ENCODE results near the gene ARHGAP12.

ARHGAP12 gene

DNA sequence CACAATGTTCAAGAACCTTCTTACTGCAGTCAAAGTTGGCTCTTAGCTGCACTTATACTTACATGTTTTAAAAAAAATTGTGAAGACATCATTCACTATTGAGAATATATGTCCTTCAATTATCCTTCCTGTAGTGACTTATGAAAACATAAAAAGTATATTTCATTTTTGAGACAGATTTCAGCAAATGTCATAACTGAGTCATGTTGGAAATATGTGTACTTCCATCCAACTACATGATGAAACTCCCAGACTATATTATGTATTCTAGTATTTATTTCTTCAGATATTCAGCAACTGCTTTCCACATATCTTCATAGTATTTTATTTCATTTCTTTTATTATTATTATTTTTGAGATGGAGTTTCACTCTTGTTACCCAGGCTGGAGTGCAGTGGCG is 160.2 kb downstream of the ARHGAP12 start:
- Mint-ChIP-seq H3K9me3 (no peaks in the 10 kb centered on the region), H3K4me3 (no peak overlapping the region), H3K36me3 (ENCODE audit: low read depth) (no peaks in the 10 kb centered on the region), H3K27ac (no peak overlapping the region), H3K4me1 (ENCODE audit: low read depth) (no peaks in the 10 kb centered on the region), H3K27me3 (no peaks in the 10 kb centered on the region)
- intact Hi-C loops (cut with micrococcal nuclease), result loop anchor here (10.0 kb wide), 1 partner anchor 144 kb away; no protein-coding TSS in a partner anchor

DNA sequence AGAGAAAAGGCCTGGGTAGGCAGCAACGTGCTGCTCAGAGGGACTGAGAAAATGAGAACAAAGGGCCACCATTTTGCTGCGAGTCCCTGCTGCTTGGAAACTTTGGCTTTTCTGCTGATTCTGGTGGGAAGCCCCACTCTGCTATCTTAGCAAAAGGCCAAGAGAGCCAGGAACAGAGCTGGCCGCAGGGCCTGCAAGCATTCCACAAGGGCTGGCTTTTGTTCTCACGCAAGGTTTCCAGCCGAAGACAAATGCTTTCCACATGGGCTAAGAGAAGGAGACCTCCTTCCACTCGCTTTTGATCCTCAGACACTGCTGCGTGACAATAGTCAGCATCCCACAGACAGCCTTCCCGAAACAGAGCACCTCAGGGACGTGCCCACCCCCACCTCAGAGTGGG is 163.1 kb downstream of the ARHGAP12 start:
- Mint-ChIP-seq H3K4me1 (ENCODE audit: low read depth) (peaks cover 21% of the 10 kb centered on the region), H3K27me3 (no peaks in the 10 kb centered on the region), H3K4me3 (no peak overlapping the region), H3K27ac (no peak overlapping the region), H3K9me3 (no peaks in the 10 kb centered on the region), H3K36me3 (ENCODE audit: low read depth) (no peaks in the 10 kb centered on the region)
- intact Hi-C loops (cut with micrococcal nuclease), result loop anchor here (10.0 kb wide), 1 partner anchor 141 kb away; no protein-coding TSS in a partner anchor

DNA sequence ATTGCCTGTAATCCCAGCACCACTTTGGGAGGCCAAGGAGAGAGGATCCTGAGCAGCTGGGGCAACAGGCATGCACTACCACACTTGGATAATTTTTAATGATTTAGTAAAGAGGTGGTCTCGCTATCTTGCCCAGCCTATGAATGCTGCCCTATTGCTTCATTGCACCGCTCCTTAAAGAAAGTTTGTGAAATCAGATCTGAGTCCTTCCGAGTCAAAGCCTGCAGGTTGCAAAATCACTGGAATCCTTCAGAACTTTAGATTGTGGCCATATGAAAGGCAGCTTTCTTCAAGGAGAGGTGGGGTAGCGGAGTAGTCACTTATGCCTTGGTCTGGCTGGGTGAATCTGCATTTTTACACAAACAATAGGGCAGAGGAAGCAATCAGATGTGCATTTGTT is 166.3 kb downstream of the ARHGAP12 start:
- Mint-ChIP-seq H3K4me3 (no peak overlapping the region), H3K27me3 (no peaks in the 10 kb centered on the region), H3K27ac (no peak overlapping the region), H3K4me1 (ENCODE audit: low read depth) (peaks cover 32% of the 10 kb centered on the region), H3K36me3 (ENCODE audit: low read depth) (peaks cover 9% of the 10 kb centered on the region), H3K9me3 (no peaks in the 10 kb centered on the region)
- intact Hi-C loops (cut with micrococcal nuclease), result loop anchor here (10.0 kb wide), 1 partner anchor 138 kb away; no protein-coding TSS in a partner anchor

DNA sequence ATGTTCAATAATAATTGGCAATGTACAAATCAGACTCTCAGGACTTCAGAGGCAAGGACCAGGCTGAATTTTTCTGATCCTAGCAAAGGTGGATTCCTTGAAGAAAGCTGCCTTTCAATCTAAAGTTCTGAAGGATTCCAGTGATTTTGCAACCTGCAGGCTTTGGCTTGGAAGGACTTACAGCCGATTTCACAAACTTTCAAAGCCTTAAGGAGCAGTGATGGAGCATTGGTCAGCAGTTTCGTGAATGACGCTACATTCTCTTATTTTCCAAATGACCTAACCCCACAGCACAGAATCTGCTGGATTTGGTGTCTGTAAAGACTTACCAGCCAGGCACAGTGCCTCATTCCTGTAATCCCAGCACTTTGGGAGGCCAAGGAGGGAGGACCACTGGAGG is 167.5 kb downstream of the ARHGAP12 start:
- Mint-ChIP-seq H3K4me1 (ENCODE audit: low read depth) (peaks cover 32% of the 10 kb centered on the region), H3K9me3 (no peaks in the 10 kb centered on the region), H3K4me3 (no peak overlapping the region), H3K27ac (peak overlapping the region; percentile 53), H3K27me3 (no peaks in the 10 kb centered on the region), H3K36me3 (ENCODE audit: low read depth) (peaks cover 9% of the 10 kb centered on the region)
- intact Hi-C loops (cut with micrococcal nuclease), result loop anchor here (10.0 kb wide), 1 partner anchor 136 kb away; no protein-coding TSS in a partner anchor

DNA sequence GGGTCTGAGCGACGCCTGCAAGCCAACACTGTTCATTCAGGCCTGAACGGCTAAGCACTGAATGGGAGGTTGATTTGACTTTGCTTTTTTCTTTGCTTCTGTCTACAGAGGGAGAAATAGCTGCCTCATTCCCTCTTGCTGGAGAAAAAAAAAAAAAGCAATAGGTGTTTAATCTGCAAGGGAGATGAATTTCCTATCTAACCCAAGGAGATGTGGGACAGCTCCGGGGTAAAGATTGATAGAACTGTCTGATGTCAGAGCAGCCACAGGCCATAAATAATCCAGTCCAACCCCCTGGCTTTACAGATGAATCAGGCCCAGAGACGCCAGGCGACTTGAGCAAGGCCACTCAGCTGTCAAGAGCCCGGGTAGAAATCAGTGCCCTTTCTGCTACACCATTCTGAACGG is 168.0 kb downstream of the ARHGAP12 start:
- H3K4me1 Mint-ChIP-seq (ENCODE audit: low read depth), result peaks cover 32% of the 10 kb centered on the region
- H3K36me3 Mint-ChIP-seq (ENCODE audit: low read depth), result peaks cover 9% of the 10 kb centered on the region
- peak overlapping the region; percentile 93 for H3K27ac Mint-ChIP-seq
- no peaks in the 10 kb centered on the region for H3K9me3 Mint-ChIP-seq
- intact Hi-C loops (cut with micrococcal nuclease), result loop anchor here (1.0 to 10.0 kb wide), 3 partner anchors 9 to 136 kb away; no protein-coding TSS in a partner anchor
- H3K4me3 Mint-ChIP-seq, result peak overlapping the region; percentile 69
- no peaks in the 10 kb centered on the region for H3K27me3 Mint-ChIP-seq

DNA sequence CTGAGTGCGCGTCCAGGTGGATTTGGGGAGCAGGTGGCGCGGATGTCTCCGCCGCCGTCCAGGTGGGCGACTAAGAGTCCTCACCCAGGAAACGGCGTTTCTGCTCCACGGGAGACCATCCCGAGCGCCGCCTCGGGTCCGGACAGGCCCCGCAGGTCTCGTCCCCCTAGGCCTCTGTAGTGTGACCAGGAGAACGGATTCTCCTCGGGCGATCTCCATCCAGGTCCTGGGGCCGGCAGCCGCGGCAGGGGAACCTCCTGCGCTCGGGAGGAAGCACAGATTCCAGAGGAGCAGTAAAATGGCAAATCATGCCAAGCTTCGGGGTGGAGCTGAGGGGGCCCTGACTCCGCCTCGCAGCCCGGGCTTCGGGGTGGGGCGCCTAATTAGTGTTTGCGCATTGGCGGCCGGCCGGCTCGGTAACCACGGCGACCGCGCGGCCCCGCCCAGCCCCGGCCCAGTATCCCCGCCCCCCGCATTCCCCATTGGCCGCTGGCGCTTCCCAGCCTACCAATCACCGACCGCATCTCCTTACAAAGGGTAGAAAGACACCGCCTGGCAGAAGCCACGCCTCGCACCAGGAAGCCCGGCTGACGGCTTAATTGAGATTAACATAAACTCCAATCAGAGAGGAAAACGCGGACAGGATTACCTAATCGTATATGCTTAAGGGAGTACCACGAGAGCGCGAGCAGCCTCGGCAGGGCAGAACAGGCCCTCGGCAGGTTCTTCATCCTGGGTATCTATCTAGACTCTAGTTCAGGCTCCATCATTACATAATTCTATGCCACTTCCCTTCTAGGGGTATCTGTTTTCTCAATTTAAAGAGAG is 168.6 kb downstream of the ARHGAP12 start:
- peaks cover 32% of the 10 kb centered on the region for H3K4me1 Mint-ChIP-seq (ENCODE audit: low read depth)
- no peaks in the 10 kb centered on the region for H3K9me3 Mint-ChIP-seq
- intact Hi-C loops (cut with micrococcal nuclease), result loop anchor here (1.0 to 10.0 kb wide), 3 partner anchors 9 to 135 kb away; no protein-coding TSS in a partner anchor
- peak overlapping the region; percentile 93 for H3K27ac Mint-ChIP-seq
- H3K4me3 Mint-ChIP-seq, result peak overlapping the region; percentile 90
- no peaks in the 10 kb centered on the region for H3K27me3 Mint-ChIP-seq
- H3K36me3 Mint-ChIP-seq (ENCODE audit: low read depth), result peaks cover 9% of the 10 kb centered on the region

DNA sequence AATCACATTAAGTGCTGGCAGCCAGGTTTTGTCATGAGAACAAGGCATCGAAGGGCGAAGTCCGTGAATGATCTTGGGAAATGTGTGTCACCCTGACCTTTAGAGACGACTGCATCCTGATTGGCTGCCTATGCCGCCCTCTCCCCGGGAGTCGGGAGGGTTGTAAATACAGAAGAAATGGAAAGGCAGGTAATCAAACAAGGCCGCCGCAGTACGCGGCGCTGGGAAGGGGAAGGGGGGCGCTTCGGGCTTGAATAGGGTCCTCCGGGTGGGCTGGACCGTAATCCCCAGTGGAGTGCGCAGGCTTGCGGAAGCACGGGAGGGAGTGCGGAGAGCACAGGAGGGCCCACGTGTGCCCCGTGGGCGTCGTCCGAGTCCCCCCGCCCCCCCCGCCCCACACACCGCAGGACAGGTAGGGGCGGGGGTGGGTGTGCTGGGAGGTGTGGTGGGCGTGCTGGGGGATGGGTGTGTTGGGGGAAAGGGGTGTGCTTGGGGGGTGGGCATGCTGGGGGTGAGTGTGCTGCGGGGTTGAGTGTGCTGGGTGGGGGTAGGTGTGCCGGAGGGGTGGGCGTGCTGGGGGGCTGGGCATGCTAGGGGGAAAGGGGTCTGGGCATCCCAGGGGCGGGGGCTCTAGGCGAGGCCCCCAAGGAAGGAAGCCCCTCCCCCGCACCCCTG is 169.4 kb downstream of the ARHGAP12 start:
- H3K4me1 Mint-ChIP-seq (ENCODE audit: low read depth), result peaks cover 32% of the 10 kb centered on the region
- no peaks in the 10 kb centered on the region for H3K9me3 Mint-ChIP-seq
- intact Hi-C loops (cut with micrococcal nuclease), result no loop called here
- peak overlapping the region; percentile 90 for H3K4me3 Mint-ChIP-seq
- H3K27ac Mint-ChIP-seq, result peak overlapping the region; percentile 93
- peaks cover 9% of the 10 kb centered on the region for H3K36me3 Mint-ChIP-seq (ENCODE audit: low read depth)
- no peaks in the 10 kb centered on the region for H3K27me3 Mint-ChIP-seq

DNA sequence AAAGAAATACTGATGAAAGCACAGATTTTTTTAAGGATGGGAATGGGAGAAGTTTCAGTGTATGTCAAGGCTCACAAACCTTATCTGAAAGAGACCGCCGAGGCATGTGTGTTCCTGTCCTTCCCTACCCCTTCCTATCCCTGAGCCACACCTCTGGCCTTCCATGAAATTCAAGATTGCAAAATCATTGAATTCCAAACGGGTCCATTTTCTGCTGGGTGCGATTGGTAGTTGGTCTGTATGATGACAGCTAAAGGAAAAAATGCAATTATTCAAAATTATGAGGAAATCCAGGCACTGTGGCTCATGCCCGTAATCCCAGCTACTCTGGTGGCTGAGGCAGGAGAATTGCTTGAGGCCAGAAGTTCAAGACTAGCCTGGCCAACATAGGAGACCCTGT is 170.1 kb downstream of the ARHGAP12 start:
- peaks cover 40% of the 10 kb centered on the region for H3K4me1 Mint-ChIP-seq (ENCODE audit: low read depth)
- intact Hi-C loops (cut with micrococcal nuclease), result no loop called here
- H3K36me3 Mint-ChIP-seq (ENCODE audit: low read depth), result peaks cover 9% of the 10 kb centered on the region
- H3K4me3 Mint-ChIP-seq, result no peak overlapping the region
- no peak overlapping the region for H3K27ac Mint-ChIP-seq
- no peaks in the 10 kb centered on the region for H3K9me3 Mint-ChIP-seq
- no peaks in the 10 kb centered on the region for H3K27me3 Mint-ChIP-seq

DNA sequence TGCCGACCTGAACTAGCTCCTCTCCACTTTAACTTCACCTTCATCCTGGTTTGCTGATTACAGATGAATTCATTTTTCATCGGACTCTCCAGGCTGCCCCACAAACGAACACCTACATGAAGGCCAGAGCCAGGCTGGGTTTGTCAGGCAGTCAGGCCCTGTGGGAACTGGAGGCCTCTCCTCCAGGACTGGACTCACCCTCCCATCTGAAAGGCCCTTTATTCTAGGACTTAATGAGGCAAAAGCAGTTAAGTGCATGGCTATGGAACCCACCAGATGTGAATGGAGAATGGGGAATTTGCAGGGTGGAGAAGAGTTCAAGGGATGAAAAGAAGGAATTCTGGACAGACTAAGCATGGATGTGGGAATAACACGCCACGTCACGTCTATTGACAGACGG is 170.8 kb downstream of the ARHGAP12 start:
- no peak overlapping the region for H3K4me3 Mint-ChIP-seq
- peaks cover 9% of the 10 kb centered on the region for H3K36me3 Mint-ChIP-seq (ENCODE audit: low read depth)
- intact Hi-C loops (cut with micrococcal nuclease), result no loop called here
- H3K27me3 Mint-ChIP-seq, result no peaks in the 10 kb centered on the region
- H3K9me3 Mint-ChIP-seq, result no peaks in the 10 kb centered on the region
- H3K27ac Mint-ChIP-seq, result no peak overlapping the region
- H3K4me1 Mint-ChIP-seq (ENCODE audit: low read depth), result peaks cover 46% of the 10 kb centered on the region

DNA sequence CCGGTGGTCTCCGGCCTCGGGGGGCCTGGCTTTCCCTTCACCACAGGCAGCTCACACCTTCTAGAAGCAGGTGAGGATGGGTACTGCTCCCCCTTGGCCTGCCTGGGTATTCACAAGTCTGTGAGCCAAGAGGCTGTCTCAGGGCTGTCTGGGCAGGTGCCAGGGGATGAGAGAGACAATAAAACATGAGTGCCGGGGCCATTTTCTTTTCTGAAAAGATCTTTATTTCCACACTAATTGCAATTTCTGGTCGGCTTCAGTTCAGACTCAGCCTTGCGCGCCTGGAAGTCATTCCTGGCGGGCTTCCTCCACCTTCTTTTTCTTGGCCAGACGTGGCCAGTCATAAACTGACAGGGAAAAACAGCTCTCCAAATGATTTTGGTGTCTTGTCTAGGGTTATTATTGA is 171.2 kb downstream of the ARHGAP12 start:
- Mint-ChIP-seq H3K36me3 (ENCODE audit: low read depth) (peaks cover 9% of the 10 kb centered on the region), H3K4me3 (no peak overlapping the region), H3K27ac (peak overlapping the region; percentile 17), H3K4me1 (ENCODE audit: low read depth) (peaks cover 49% of the 10 kb centered on the region), H3K27me3 (no peaks in the 10 kb centered on the region), H3K9me3 (no peaks in the 10 kb centered on the region)
- intact Hi-C loops (cut with micrococcal nuclease), result no loop called here

DNA sequence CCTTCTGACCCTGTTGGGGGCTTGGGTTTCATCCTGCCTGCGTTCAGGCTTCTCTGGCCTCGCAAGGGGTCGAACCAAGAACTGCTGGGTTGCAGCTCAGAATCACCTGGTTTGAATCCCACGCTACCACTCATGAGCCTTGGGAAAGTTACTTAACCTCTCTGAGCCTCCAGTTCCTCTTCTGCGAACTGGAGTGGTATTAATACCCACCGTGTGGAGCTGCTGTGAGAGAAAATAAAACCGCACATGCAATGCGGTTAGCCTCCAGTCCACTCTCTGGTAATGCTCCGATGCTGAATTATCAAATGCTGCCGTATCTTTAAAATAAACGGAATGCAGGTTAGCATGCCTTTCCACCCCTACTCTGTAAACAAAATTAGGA is 171.9 kb downstream of the ARHGAP12 start:
- Mint-ChIP-seq H3K36me3 (ENCODE audit: low read depth) (peaks cover 9% of the 10 kb centered on the region), H3K27me3 (no peaks in the 10 kb centered on the region), H3K9me3 (no peaks in the 10 kb centered on the region), H3K27ac (peak overlapping the region; percentile 17), H3K4me3 (no peak overlapping the region), H3K4me1 (ENCODE audit: low read depth) (peaks cover 49% of the 10 kb centered on the region)
- intact Hi-C loops (cut with micrococcal nuclease), result no loop called here

DNA sequence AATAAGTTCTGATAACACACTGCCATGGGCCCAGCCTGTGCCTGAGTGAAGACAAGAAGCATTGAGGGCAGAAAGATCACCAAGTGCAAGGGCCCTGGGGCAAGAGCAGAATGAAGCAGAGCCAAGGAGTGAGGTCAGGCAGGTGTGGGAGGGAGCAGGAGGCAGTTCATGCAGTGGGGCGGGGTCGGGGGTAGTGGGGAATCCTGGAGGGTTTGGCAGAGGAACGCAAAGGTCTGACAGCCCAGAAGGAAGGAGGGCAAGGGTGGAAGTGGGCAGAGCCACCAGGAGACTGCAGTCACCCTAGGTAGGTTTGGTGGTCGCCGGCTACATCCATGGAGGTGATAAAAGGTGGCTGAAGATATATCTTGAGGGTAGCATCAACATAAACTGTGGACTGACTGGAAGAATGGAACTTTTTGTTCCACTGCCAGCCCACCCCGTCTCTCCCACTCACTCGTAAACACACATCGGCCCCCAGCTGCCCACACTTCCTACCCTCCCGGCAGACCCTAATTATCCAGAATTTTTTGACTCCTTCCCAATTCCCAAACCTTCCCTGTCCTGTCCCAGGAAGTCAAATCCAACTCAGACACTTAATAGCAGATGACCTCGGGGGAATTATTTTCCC is 172.4 kb downstream of the ARHGAP12 start:
- Mint-ChIP-seq H3K27ac (peak overlapping the region; percentile 17), H3K9me3 (no peaks in the 10 kb centered on the region), H3K4me3 (no peak overlapping the region), H3K36me3 (ENCODE audit: low read depth) (peaks cover 9% of the 10 kb centered on the region), H3K27me3 (no peaks in the 10 kb centered on the region), H3K4me1 (ENCODE audit: low read depth) (peaks cover 49% of the 10 kb centered on the region)
- intact Hi-C loops (cut with micrococcal nuclease), result no loop called here
